Liver (tissue), 9 donors: ENCODE measurements around the gene VPS39. TPM values are rescaled to one million over a fixed set of nuclear protein-coding genes. Genes with fewer than 3 reads are reported as not detected.

ENCODE experiments used
- DNase-seq: peaks from one replicate; pipeline ENCODE4 v3.0.0-alpha.2; 2017; ENCODE audit warnings: low spot score
- H3K27ac ChIP-seq, 2 donors: one replicate each; pipeline ENCODE4 v1.7.0; 2013; ENCODE audit warnings: inconsistent platforms in 2 of 2, low read length in 2 of 2, control low read depth in 1 of 2, low read depth in 1 of 2, mild to moderate bottlenecking in 1 of 2
- H3K27me3 ChIP-seq, 4 donors: one replicate each; pipeline versions ENCODE4 v1.6.1 to v1.7.0; 2013; ENCODE audit warnings: low read length in 3 of 4, inconsistent platforms in 1 of 4, mild to moderate bottlenecking in 1 of 4, moderate library complexity in 1 of 4; ENCODE audit not compliant: control insufficient read depth in 4 of 4, insufficient read depth in 4 of 4
- H3K36me3 ChIP-seq, 4 donors: one replicate each; pipeline versions ENCODE4 v1.6.1 to v1.7.0; 2013; ENCODE audit warnings: low read length in 3 of 4, mild to moderate bottlenecking in 3 of 4, low read depth in 1 of 4, moderate library complexity in 1 of 4; ENCODE audit not compliant: control insufficient read depth in 4 of 4, insufficient read depth in 3 of 4
- H3K4me1 ChIP-seq, 4 donors: one replicate each; pipeline versions ENCODE4 v1.6.1 to v1.7.0; 2013; ENCODE audit warnings: low read length in 3 of 4, mild to moderate bottlenecking in 3 of 4, moderate library complexity in 1 of 4; ENCODE audit not compliant: control insufficient read depth in 4 of 4, insufficient read depth in 4 of 4
- H3K4me3 ChIP-seq, 3 donors: one replicate each; pipeline versions ENCODE4 v1.6.1 to v1.7.0; 2013; ENCODE audit warnings: low read length in 3 of 3, control low read depth in 1 of 3, low read depth in 1 of 3, mild to moderate bottlenecking in 1 of 3
- H3K9ac ChIP-seq, 2 donors: one replicate each; pipeline ENCODE4 v1.7.0; 2013; ENCODE audit warnings: low read length in 2 of 2, mild to moderate bottlenecking in 2 of 2, moderate library complexity in 2 of 2, control low read depth in 1 of 2, low read depth in 1 of 2
- H3K9me3 ChIP-seq, 4 donors: one replicate each; pipeline versions ENCODE4 v1.6.1 to v1.7.0; 2013; ENCODE audit warnings: low read length in 3 of 4; ENCODE audit not compliant: control insufficient read depth in 4 of 4
- ATF3 ChIP-seq: IDR thresholded peaks from 2 replicates; pipeline ENCODE4 v1.6.1; 2016; ENCODE audit warnings: antibody characterized with exemption
- CTCF ChIP-seq: fragments of 150-350 bp; IDR thresholded peaks from 2 replicates; pipeline ENCODE4 v1.5.1; 2017; ENCODE audit warnings: improper control_type of control experiment, low read depth, low read length; ENCODE audit not compliant: missing input control
- FOXA1 ChIP-seq: IDR thresholded peaks from 2 replicates; pipeline ENCODE4 v1.6.1; 2016; ENCODE audit warnings: antibody characterized with exemption
- FOXA2 ChIP-seq: IDR thresholded peaks from 2 replicates; pipeline ENCODE4 v1.6.1; 2016; ENCODE audit warnings: antibody characterized with exemption
- GABPA ChIP-seq, 2 donors: IDR thresholded peaks in 1 of 2; conservative IDR thresholded peaks in 1 of 2; 2 replicates each; pipeline ENCODE4 v1.6.1; 2016; ENCODE audit warnings: antibody characterized with exemption in 2 of 2, mild to moderate bottlenecking in 1 of 2, moderate library complexity in 1 of 2
- HNF4A ChIP-seq, 2 donors: conservative IDR thresholded peaks; 2 replicates each; pipeline ENCODE4 v1.6.1; 2016; ENCODE audit warnings: antibody characterized with exemption in 2 of 2, mild to moderate bottlenecking in 2 of 2
- HNF4G ChIP-seq: IDR thresholded peaks from 2 replicates; pipeline ENCODE4 v1.6.1; 2016; ENCODE audit warnings: antibody characterized with exemption
- JUND ChIP-seq, 2 donors: IDR thresholded peaks; 2 replicates each; pipeline ENCODE4 v1.6.1; 2016; ENCODE audit warnings: antibody characterized with exemption in 2 of 2
- MAX ChIP-seq: IDR thresholded peaks from 2 replicates; pipeline ENCODE4 v1.6.1; 2016; ENCODE audit warnings: antibody characterized with exemption
- NR2F2 ChIP-seq: IDR thresholded peaks from 2 replicates; pipeline ENCODE4 v1.6.1; 2016; ENCODE audit warnings: antibody characterized with exemption
- RAD21 ChIP-seq, 2 donors: IDR thresholded peaks; 2 replicates each; pipeline ENCODE4 v1.6.1; 2016; ENCODE audit warnings: antibody characterized with exemption in 2 of 2, mild to moderate bottlenecking in 2 of 2
- REST ChIP-seq: IDR thresholded peaks from 2 replicates; pipeline ENCODE4 v1.6.1; 2016; ENCODE audit warnings: antibody characterized with exemption, mild to moderate bottlenecking
- RXRA ChIP-seq, 2 donors: IDR thresholded peaks; 2 replicates each; pipeline ENCODE4 v1.6.1; 2017 to 2018; ENCODE audit warnings: antibody characterized with exemption in 2 of 2, mild to moderate bottlenecking in 1 of 2
- SP1 ChIP-seq: IDR thresholded peaks from 2 replicates; pipeline ENCODE4 v1.6.1; 2018; ENCODE audit warnings: antibody characterized with exemption, mild to moderate bottlenecking
- TAF1 ChIP-seq: conservative IDR thresholded peaks from 2 replicates; pipeline ENCODE4 v1.6.1; 2016; ENCODE audit warnings: antibody characterized with exemption, mild to moderate bottlenecking
- YY1 ChIP-seq: IDR thresholded peaks from 2 replicates; pipeline ENCODE4 v1.6.1; 2016; ENCODE audit warnings: antibody characterized with exemption, mild to moderate bottlenecking
- ZBTB33 ChIP-seq: IDR thresholded peaks from 2 replicates; pipeline ENCODE4 v1.6.1; 2016; ENCODE audit warnings: antibody characterized with exemption
- WGBS: extraction: QIAGEN DNeasy Blood & Tissue Kit; methylation state at CpG from one replicate; pipeline ENCODE4 v1.1.7; 2013; 5-methylcytosine and 5-hydroxymethylcytosine counted together
- polyA plus RNA-seq, 2 donors: library from polyadenylated mRNA; stranded (reverse) in 1 of 2; unstranded in 1 of 2; fragments of 200-250 nt in 1 of 2; fragments of >200 nt in 1 of 2; fragmentation: Nextera tagmentation in 1 of 2; extraction: Ambion mirVana in 1 of 2; gene quantifications; one replicate each; pipeline versions ENCODE4 v1.2.1 to v1.2.3, GENCODE V29; 2013 to 2015
- total RNA-seq, 2 donors: library from RNA; depleted of rRNA; stranded (reverse); fragments of >200 nt; gene quantifications; one replicate each; pipeline ENCODE4 v1.2.3, GENCODE V29; 2014
- donor health status: healthy.
- donor health status: healthy.
- donor health status: healthy.
- donor health status: healthy.
- donor health status: healthy.

The VPS39 gene
- total and polyA plus RNA-seq, 4 donors: 11.1 to 41.2 (median 16.8) TPM

- Histone ChIP-seq H3K4me1 (no peaks in the 10 kb centered on the region), H3K9me3 (no peaks in the 10 kb centered on the region), H3K27me3 (no peaks in the 10 kb centered on the region), H3K4me3 (no peak overlapping the region), H3K36me3 (no peaks in the 10 kb centered on the region), H3K27ac (no peak overlapping the region), H3K9ac (no peak overlapping the region)
- no peak for DNase-seq
- TF ChIP-seq NR2F2 (no peak), ZBTB33 (no peak)
- WGBS: 90% methylated on average over 12 of the region's 12 CpGs
Measured at GRCh38 chr15:42148808-42149492, 59.2 kb downstream of the VPS39 start.

GRCh38 chr15:42147431-42147735 lies 60.7 kb downstream of the VPS39 start:
- H3K36me3 ChIP-seq: no peaks in the 10 kb centered on the region
- WGBS: 97% methylated on average over 4 of the region's 4 CpGs
- no peaks in the 10 kb centered on the region for H3K4me1 ChIP-seq
- H3K9ac ChIP-seq: no peak overlapping the region
- no peak for DNase-seq
- no peak overlapping the region for H3K4me3 ChIP-seq
- no peaks in the 10 kb centered on the region for H3K9me3 ChIP-seq
- TF ChIP-seq HNF4A (conservative IDR thresholded peaks at IDR 0.05) (no peak), MAX (no peak), ZBTB33 (no peak), FOXA1 (no peak), RAD21 (IDR thresholded peaks at IDR 0.05) (no peak), ATF3 (no peak), YY1 (no peak), RXRA (IDR thresholded peaks at IDR 0.05) (no peak), NR2F2 (no peak), GABPA (IDR thresholded peaks at IDR 0.05 in 1 of 2, conservative IDR thresholded peaks at IDR 0.05 in 1 of 2) (no peak), JUND (IDR thresholded peaks at IDR 0.05) (no peak), TAF1 (no peak), CTCF (no peak), SP1 (no peak), HNF4G (no peak), REST (no peak), FOXA2 (no peak)
- no peak overlapping the region for H3K27ac ChIP-seq
- no peaks in the 10 kb centered on the region for H3K27me3 ChIP-seq
